KMS-11 (cell line): ENCODE data around the gene SPATA16.

Experiments used
- H2AFZ ChIP-seq: fragments of 200-600 bp; sonication (generic); 2 replicates; pipeline ENCODE4 v1.6.1; 2016; ENCODE audit warnings: antibody characterized with exemption, mixed run types, low read depth
- H3K27ac ChIP-seq: fragments of 200-600 bp; sonication (generic); 2 replicates; pipeline ENCODE4 v1.6.1; 2016; ENCODE audit warnings: mild to moderate bottlenecking, mixed run types
- H3K27me3 ChIP-seq: fragments of 200-600 bp; sonication (generic); 2 replicates; pipeline ENCODE4 v1.6.1; 2017; ENCODE audit warnings: mild to moderate bottlenecking, low read depth, mixed run types, moderate library complexity; ENCODE audit not compliant: insufficient read depth
- H3K36me3 ChIP-seq: fragments of 200-600 bp; sonication (generic); 2 replicates; pipeline ENCODE4 v1.6.1; 2017; ENCODE audit warnings: mild to moderate bottlenecking, mixed run types; ENCODE audit not compliant: insufficient read depth
- H3K4me1 ChIP-seq: fragments of 200-600 bp; sonication (generic); 2 replicates; pipeline ENCODE4 v1.6.1; 2016; ENCODE audit warnings: mild to moderate bottlenecking, low read depth, mixed run types; ENCODE audit not compliant: poor library complexity, severe bottlenecking
- H3K4me2 ChIP-seq: fragments of 200-600 bp; sonication (generic); 2 replicates; pipeline ENCODE4 v1.7.0; 2016; ENCODE audit warnings: mild to moderate bottlenecking, mixed run types
- H3K4me3 ChIP-seq: fragments of 200-600 bp; sonication (generic); IDR thresholded peaks from 2 replicates; pipeline ENCODE4 v1.6.1; 2017; ENCODE audit warnings: low read depth, low read length, mixed read lengths; ENCODE audit not compliant: insufficient read depth
- H3K79me2 ChIP-seq: fragments of 200-600 bp; sonication (generic); 2 replicates; pipeline ENCODE4 v1.6.1; 2016; ENCODE audit warnings: low read depth, mixed run types; ENCODE audit not compliant: insufficient read depth
- H3K9ac ChIP-seq: fragments of 200-600 bp; sonication (generic); 2 replicates; pipeline ENCODE4 v1.6.1; 2016; ENCODE audit warnings: mild to moderate bottlenecking, mixed run types
- H4K20me1 ChIP-seq: fragments of 200-600 bp; sonication (generic); 2 replicates; pipeline ENCODE4 v1.6.1; 2016; ENCODE audit warnings: mild to moderate bottlenecking, mixed run types; ENCODE audit not compliant: insufficient read depth
- TF ChIP-seq, protein P1 (sequence below): fragments of 200-600 bp; sonication (generic); conservative IDR thresholded peaks from 2 replicates; pipeline ENCODE4 v1.6.1; 2017; ENCODE audit warnings: low read depth, mild to moderate bottlenecking, antibody characterized with exemption, low read length, moderate library complexity, mixed read lengths

The SPATA16 gene

DNA sequence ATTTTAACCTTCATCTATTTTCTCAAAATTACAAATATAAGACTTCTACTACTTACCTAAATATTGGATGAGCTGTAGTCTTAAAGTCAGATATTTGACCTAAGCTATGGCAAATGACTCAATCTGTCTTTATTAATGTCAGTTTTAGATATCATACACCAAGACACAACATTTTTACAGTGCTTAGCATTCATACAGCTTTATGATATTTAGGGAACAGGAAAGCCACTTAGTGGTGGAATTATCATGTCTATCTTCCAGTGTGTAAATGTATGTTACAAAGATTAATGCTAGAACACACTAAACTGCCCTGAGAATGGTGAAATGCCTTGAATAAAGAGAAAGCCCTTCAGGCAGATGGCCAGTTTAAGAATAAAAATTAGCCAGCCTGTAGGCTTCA is 135.0 kb downstream of the SPATA16 start:
- no peaks in the 10 kb centered on the region for H4K20me1 ChIP-seq
- no peak overlapping the region for H3K4me3 ChIP-seq
- TF ChIP-seq, protein P1, sequence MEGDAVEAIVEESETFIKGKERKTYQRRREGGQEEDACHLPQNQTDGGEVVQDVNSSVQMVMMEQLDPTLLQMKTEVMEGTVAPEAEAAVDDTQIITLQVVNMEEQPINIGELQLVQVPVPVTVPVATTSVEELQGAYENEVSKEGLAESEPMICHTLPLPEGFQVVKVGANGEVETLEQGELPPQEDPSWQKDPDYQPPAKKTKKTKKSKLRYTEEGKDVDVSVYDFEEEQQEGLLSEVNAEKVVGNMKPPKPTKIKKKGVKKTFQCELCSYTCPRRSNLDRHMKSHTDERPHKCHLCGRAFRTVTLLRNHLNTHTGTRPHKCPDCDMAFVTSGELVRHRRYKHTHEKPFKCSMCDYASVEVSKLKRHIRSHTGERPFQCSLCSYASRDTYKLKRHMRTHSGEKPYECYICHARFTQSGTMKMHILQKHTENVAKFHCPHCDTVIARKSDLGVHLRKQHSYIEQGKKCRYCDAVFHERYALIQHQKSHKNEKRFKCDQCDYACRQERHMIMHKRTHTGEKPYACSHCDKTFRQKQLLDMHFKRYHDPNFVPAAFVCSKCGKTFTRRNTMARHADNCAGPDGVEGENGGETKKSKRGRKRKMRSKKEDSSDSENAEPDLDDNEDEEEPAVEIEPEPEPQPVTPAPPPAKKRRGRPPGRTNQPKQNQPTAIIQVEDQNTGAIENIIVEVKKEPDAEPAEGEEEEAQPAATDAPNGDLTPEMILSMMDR, result no peak
- no peaks in the 10 kb centered on the region for H3K36me3 ChIP-seq
- no peaks in the 10 kb centered on the region for H3K27me3 ChIP-seq
- H3K27ac ChIP-seq, result no peak overlapping the region
- H3K4me2 ChIP-seq, result no peak overlapping the region
- H3K79me2 ChIP-seq, result no peaks in the 10 kb centered on the region
- no peak overlapping the region for H2AFZ ChIP-seq
- H3K4me1 ChIP-seq, result no peaks in the 10 kb centered on the region
- H3K9ac ChIP-seq, result no peak overlapping the region

DNA sequence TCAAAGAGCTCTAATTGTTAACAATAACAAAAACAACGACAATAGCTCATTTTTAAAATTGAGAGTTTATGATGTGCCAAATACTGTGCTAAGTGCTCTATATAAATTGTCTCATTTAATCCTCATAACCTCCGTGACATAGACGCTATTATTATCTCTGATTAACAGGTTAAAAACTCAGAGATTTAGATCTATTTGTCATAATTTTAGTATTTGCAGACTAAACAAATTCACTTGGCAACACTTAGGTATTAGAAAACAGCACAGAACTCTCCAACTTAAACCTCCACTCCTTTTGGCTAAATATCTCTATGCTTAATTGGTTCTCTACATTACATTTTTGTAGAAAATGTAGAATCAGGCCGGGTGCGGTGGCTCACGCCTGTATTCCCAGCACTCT is 136.4 kb downstream of the SPATA16 start:
- no peaks in the 10 kb centered on the region for H4K20me1 ChIP-seq
- H3K4me1 ChIP-seq, result no peaks in the 10 kb centered on the region
- no peaks in the 10 kb centered on the region for H3K36me3 ChIP-seq
- no peak overlapping the region for H3K4me3 ChIP-seq
- H3K27ac ChIP-seq, result no peak overlapping the region
- H3K4me2 ChIP-seq, result no peak overlapping the region
- H3K79me2 ChIP-seq, result no peaks in the 10 kb centered on the region
- H3K27me3 ChIP-seq, result no peaks in the 10 kb centered on the region
- TF ChIP-seq, protein P1, result no peak
- no peak overlapping the region for H2AFZ ChIP-seq
- H3K9ac ChIP-seq, result no peak overlapping the region

DNA sequence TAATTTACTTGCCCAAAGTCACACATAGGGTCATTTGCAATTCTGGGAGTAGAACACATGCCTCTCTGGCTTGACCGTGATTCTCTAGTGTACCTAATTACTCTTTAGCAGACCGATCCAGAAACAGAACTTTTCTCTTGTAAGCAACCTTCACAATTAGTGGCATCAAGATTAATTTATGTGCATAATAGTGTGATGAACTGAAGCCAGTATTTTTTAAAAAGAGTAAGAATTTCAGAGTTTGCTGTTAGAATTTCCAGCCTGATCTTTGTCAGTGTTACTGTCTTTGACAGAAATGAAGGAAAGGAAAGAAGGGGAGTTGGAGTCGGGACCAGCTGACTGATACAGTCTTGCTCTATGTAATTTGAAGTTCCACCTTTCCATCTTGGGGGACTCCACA is 137.1 kb downstream of the SPATA16 start:
- H2AFZ ChIP-seq, result no peak overlapping the region
- H3K4me1 ChIP-seq, result no peaks in the 10 kb centered on the region
- no peaks in the 10 kb centered on the region for H3K79me2 ChIP-seq
- H3K27ac ChIP-seq, result no peak overlapping the region
- H3K36me3 ChIP-seq, result no peaks in the 10 kb centered on the region
- H3K9ac ChIP-seq, result no peak overlapping the region
- H4K20me1 ChIP-seq, result no peaks in the 10 kb centered on the region
- no peak overlapping the region for H3K4me3 ChIP-seq
- no peaks in the 10 kb centered on the region for H3K27me3 ChIP-seq
- H3K4me2 ChIP-seq, result no peak overlapping the region
- TF ChIP-seq, protein P1, result no peak

DNA sequence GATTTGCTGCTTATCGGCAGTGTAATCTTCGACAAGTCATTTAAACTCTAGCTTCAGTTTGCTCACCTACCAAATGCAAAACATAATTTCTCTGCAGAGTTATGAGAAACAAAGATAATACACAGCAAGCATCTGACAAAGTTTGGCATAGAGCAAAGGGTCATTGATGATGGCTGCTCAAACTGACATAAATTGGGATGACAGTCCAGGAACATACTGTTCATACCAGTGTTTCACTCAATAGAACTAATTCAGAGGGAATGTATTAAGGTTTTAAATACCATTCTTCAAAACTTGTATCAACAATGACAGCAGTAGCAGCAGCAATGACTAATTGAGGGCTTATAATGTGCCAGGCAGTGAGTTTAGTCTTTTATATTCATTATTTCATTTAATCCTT is 137.6 kb downstream of the SPATA16 start:
- Histone ChIP-seq H3K27ac (no peak overlapping the region), H3K79me2 (no peaks in the 10 kb centered on the region), H4K20me1 (no peaks in the 10 kb centered on the region), H3K9ac (no peak overlapping the region), H3K4me3 (no peak overlapping the region), H3K4me1 (no peaks in the 10 kb centered on the region), H3K27me3 (no peaks in the 10 kb centered on the region), H2AFZ (no peak overlapping the region), H3K36me3 (no peaks in the 10 kb centered on the region), H3K4me2 (no peak overlapping the region)
- TF ChIP-seq, protein P1, result no peak
